ENCODE data around the gene DROSHA. TPM values are rescaled to one million over a fixed set of nuclear protein-coding genes. Genes with fewer than 3 reads are reported as not detected.

Gene DROSHA
- polyA plus RNA-seq, 3 donors: 2.2 to 12.6 (median 7.6) TPM

DNA sequence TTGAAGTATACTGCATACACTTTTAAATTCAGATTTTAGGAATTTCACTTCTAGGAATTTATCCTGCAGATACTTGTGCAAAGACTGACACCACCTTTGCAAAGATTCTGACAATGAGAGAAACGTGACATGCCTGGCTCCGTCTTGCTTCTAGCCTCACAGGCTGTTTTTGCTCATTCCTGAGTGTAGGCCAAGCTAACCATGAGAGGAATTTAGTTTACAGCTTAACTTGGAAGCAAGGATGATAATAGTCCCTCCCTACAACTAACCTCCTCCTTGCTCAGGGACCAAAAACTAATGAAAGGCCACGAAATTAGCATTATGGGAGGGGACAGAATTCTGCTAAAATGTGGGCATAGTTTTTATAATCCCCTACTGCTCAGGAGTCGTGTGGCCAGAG, 31.3 kb upstream of the DROSHA start:
- H3K4me2 ChIP-seq (replicated peaks; ENCODE audit: extremely low read depth, low read length, poor library complexity, severe bottlenecking): no peak overlapping the region
- TF ChIP-seq, protein P1, sequence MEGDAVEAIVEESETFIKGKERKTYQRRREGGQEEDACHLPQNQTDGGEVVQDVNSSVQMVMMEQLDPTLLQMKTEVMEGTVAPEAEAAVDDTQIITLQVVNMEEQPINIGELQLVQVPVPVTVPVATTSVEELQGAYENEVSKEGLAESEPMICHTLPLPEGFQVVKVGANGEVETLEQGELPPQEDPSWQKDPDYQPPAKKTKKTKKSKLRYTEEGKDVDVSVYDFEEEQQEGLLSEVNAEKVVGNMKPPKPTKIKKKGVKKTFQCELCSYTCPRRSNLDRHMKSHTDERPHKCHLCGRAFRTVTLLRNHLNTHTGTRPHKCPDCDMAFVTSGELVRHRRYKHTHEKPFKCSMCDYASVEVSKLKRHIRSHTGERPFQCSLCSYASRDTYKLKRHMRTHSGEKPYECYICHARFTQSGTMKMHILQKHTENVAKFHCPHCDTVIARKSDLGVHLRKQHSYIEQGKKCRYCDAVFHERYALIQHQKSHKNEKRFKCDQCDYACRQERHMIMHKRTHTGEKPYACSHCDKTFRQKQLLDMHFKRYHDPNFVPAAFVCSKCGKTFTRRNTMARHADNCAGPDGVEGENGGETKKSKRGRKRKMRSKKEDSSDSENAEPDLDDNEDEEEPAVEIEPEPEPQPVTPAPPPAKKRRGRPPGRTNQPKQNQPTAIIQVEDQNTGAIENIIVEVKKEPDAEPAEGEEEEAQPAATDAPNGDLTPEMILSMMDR (IDR thresholded peaks at IDR 0.05): no peak
- no peaks in the 10 kb centered on the region for H3K27me3 ChIP-seq (ENCODE audit: control insufficient read depth in 2 of 2, insufficient read depth in 2 of 2, low read length in 2 of 2)
- H3K36me3 Mint-ChIP-seq: peaks cover 6 to 8% of the 10 kb centered on the region in 2 donors
- peaks cover 0 to 8% of the 10 kb centered on the region in 2 donors for H3K4me1 ChIP-seq (ENCODE audit: control insufficient read depth in 1 of 2, insufficient read depth in 2 of 2, low read length in 2 of 2)
- H3K9me3 ChIP-seq (replicated peaks in 1 of 2; ENCODE audit: control insufficient read depth in 1 of 2, insufficient read depth in 1 of 2, low read length in 2 of 2): peaks cover 0 to 14% of the 10 kb centered on the region in 2 donors
- H2AFZ ChIP-seq (ENCODE audit: insufficient read depth, low read depth, low read length, poor library complexity, severe bottlenecking): no peak overlapping the region
- H3K27ac Mint-ChIP-seq: no peak overlapping the region
- peaks cover 13% of the 10 kb centered on the region for H3K4me1 Mint-ChIP-seq
- no CpG with 5 or more reads among the region's 4 CpGs for WGBS (ENCODE audit: insufficient coverage)
- no peaks in the 10 kb centered on the region for H4K20me1 ChIP-seq (ENCODE audit: insufficient read depth, low read length)
- H3K36me3 ChIP-seq (replicated peaks in 1 of 2; ENCODE audit: control insufficient read depth in 1 of 2, insufficient read depth in 2 of 2, low read length in 2 of 2): no peaks in the 10 kb centered on the region
- intact Hi-C loops (cut with micrococcal nuclease): no loop called here
- no peak overlapping the region for H3K27ac ChIP-seq (ENCODE audit: low read depth in 1 of 2, low read length in 2 of 2)
- H3K9me3 Mint-ChIP-seq: peaks cover 9 to 29% (median 19%) of the 10 kb centered on the region in 7 donors
- H3K79me2 ChIP-seq (ENCODE audit: insufficient read depth, low read length): no peaks in the 10 kb centered on the region
- H3K9ac ChIP-seq (ENCODE audit: insufficient read depth, low read length, poor library complexity, severe bottlenecking): no peak overlapping the region
- peaks cover 0 to 2% (median 0%) of the 10 kb centered on the region in 3 donors for H3K27me3 Mint-ChIP-seq (ENCODE audit: low read depth in 3 of 3)
- H3K4me3 ChIP-seq (replicated peaks in 1 of 3; ENCODE audit: low read depth in 2 of 3, low read length in 3 of 3): no peak overlapping the region
- no peak for DNase-seq
- no peak overlapping the region for H3K4me3 Mint-ChIP-seq

- DNase-seq: no peak
- Histone ChIP-seq H3K4me2 (replicated peaks; ENCODE audit: extremely low read depth, low read length, poor library complexity, severe bottlenecking) (no peak overlapping the region), H2AFZ (ENCODE audit: insufficient read depth, low read depth, low read length, poor library complexity, severe bottlenecking) (no peak overlapping the region), H3K27me3 (ENCODE audit: control insufficient read depth in 2 of 2, insufficient read depth in 2 of 2, low read length in 2 of 2) (no peaks in the 10 kb centered on the region), H3K9me3 (replicated peaks in 1 of 2; ENCODE audit: control insufficient read depth in 1 of 2, insufficient read depth in 1 of 2, low read length in 2 of 2) (peaks cover 0 to 14% of the 10 kb centered on the region in 2 donors), H3K79me2 (ENCODE audit: insufficient read depth, low read length) (no peaks in the 10 kb centered on the region), H4K20me1 (ENCODE audit: insufficient read depth, low read length) (no peaks in the 10 kb centered on the region), H3K4me1 (ENCODE audit: control insufficient read depth in 1 of 2, insufficient read depth in 2 of 2, low read length in 2 of 2) (peaks cover 0 to 7% of the 10 kb centered on the region in 2 donors), H3K4me3 (replicated peaks in 1 of 3; ENCODE audit: low read depth in 2 of 3, low read length in 3 of 3) (no peak overlapping the region), H3K36me3 (replicated peaks in 1 of 2; ENCODE audit: control insufficient read depth in 1 of 2, insufficient read depth in 2 of 2, low read length in 2 of 2) (peaks cover under 1 to 4% of the 10 kb centered on the region in 2 donors), H3K9ac (ENCODE audit: insufficient read depth, low read length, poor library complexity, severe bottlenecking) (no peak overlapping the region), H3K27ac (ENCODE audit: low read depth in 1 of 2, low read length in 2 of 2) (no peak overlapping the region)
- TF ChIP-seq, protein P1 (IDR thresholded peaks at IDR 0.05): no peak
- Mint-ChIP-seq H3K4me3 (no peak overlapping the region), H3K4me1 (peaks cover 13% of the 10 kb centered on the region), H3K36me3 (peaks cover 10 to 19% of the 10 kb centered on the region in 2 donors), H3K27ac (no peak overlapping the region), H3K27me3 (ENCODE audit: low read depth in 3 of 3) (peaks cover 0 to 2% (median 0%) of the 10 kb centered on the region in 3 donors), H3K9me3 (peaks cover 9 to 25% (median 19%) of the 10 kb centered on the region in 7 donors)
- intact Hi-C loops (cut with micrococcal nuclease): no loop called here
- WGBS (ENCODE audit: insufficient coverage): no CpG with 5 or more reads among the region's 1 CpG
Observed at GRCh38 chr5:31561946-31562345, 30.1 kb upstream of the DROSHA start.
